PC-9 (cell line): ENCODE measurements around the gene EXD3. TPM values are rescaled to one million over a fixed set of nuclear protein-coding genes. Genes with fewer than 3 reads are reported as not detected.
A peak's percentile ranks its signal among the peaks of the same experiment; 100 is the strongest.

Source experiments
- BruUV-seq: library from RNA; stranded (reverse); fragments of 400-500 nt; replicated peaks from 2 replicates; lab custom pipeline; 2021; lab: Mats Ljungman, UMichigan
- CTCF ChIA-PET: fragments of 300-600 bp; sonication (Branson Sonifier 250); formaldehyde crosslinking; loops from one replicate; lab custom pipeline; 2022; ENCODE audit warnings: antibody characterized with exemption; lab: Charles Lee
- POLR2A ChIA-PET: fragments of 300-600 bp; sonication (Branson Sonifier 250); formaldehyde crosslinking; loops from one replicate; lab custom pipeline; 2022; ENCODE audit warnings: antibody characterized with exemption; ENCODE audit not compliant: unreplicated experiment; lab: Charles Lee
- DNase-seq, 2 experiments: peaks; one replicate each; pipeline versions ENCODE4 v3.0.0 to v3.0.0-alpha.2; 2015 to 2022; ENCODE audit warnings: mixed read lengths in 1 of 2
- H2AFZ ChIP-seq: fragments of 200-600 bp; sonication (generic); 2 replicates; pipeline ENCODE4 v1.8.1; 2017; ENCODE audit warnings: antibody characterized with exemption
- H3F3A ChIP-seq: fragments of 200-600 bp; sonication (generic); 2 replicates; pipeline ENCODE4 v1.8.1; 2017; ENCODE audit warnings: antibody characterized with exemption, mild to moderate bottlenecking, low read depth; ENCODE audit not compliant: insufficient read depth
- H3K27ac ChIP-seq: fragments of 200-600 bp; sonication (generic); 2 replicates; pipeline ENCODE4 v1.6.1; 2016; ENCODE audit warnings: mixed run types
- H3K27me3 ChIP-seq: fragments of 200-600 bp; sonication (generic); 2 replicates; pipeline ENCODE4 v1.6.1; 2016; ENCODE audit warnings: low read depth, mixed run types; ENCODE audit not compliant: insufficient read depth
- H3K36me3 ChIP-seq: fragments of 200-600 bp; sonication (generic); 2 replicates; pipeline ENCODE4 v1.6.1; 2016; ENCODE audit warnings: low read depth, mixed run types
- H3K4me1 ChIP-seq: fragments of 200-600 bp; sonication (generic); replicated peaks from 2 replicates; pipeline ENCODE4 v1.6.1; 2016; ENCODE audit warnings: mixed run types; ENCODE audit not compliant: insufficient read depth
- H3K4me2 ChIP-seq: fragments of 200-600 bp; sonication (generic); 2 replicates; pipeline ENCODE4 v1.6.1; 2017; ENCODE audit warnings: mixed run types
- H3K4me3 ChIP-seq: fragments of 200-600 bp; sonication (generic); 2 replicates; pipeline ENCODE4 v1.6.1; 2016; ENCODE audit warnings: mixed run types
- H3K79me2 ChIP-seq: fragments of 200-600 bp; sonication (generic); 2 replicates; pipeline ENCODE4 v1.6.1; 2017; ENCODE audit warnings: low read depth, mixed run types
- H3K9me2 ChIP-seq: fragments of 200-600 bp; sonication (generic); 2 replicates; pipeline ENCODE4 v1.8.1; 2017; ENCODE audit warnings: mild to moderate bottlenecking; ENCODE audit not compliant: insufficient read depth
- H3K9me3 ChIP-seq: fragments of 200-600 bp; sonication (generic); 2 replicates; pipeline ENCODE4 v1.8.1; 2016; ENCODE audit warnings: low read depth; ENCODE audit not compliant: insufficient read depth
- H4K20me1 ChIP-seq: fragments of 200-600 bp; sonication (generic); 2 replicates; pipeline ENCODE4 v1.8.1; 2017; ENCODE audit not compliant: insufficient read depth
- EZH2 ChIP-seq: fragments of 200-600 bp; sonication (generic); IDR thresholded peaks from 2 replicates; pipeline ENCODE4 v1.8.0; 2017; ENCODE audit warnings: antibody characterized with exemption, low read depth
- intact Hi-C: fragments of 100-400 bp; cut with micrococcal nuclease; formaldehyde crosslinking; loops from one replicate; pipeline ENCODE4 v1.10.0; 2022; ENCODE audit not compliant: unreplicated experiment
- total RNA-seq: library from RNA; stranded (reverse); gene quantifications from 2 replicates; pipeline ENCODE4 v1.2.3, GENCODE V29; 2021
- TF ChIP-seq, protein P1 (sequence below): fragments of 200-600 bp; sonication (generic); conservative IDR thresholded peaks from 2 replicates; pipeline ENCODE4 v1.6.1; 2017; ENCODE audit warnings: mixed run types, antibody characterized with exemption, mild to moderate bottlenecking, moderate library complexity

EXD3 gene
- total RNA-seq, 1 experiment from 2014 or later, result 23.7 TPM

- Histone ChIP-seq H3K36me3 (no peaks in the 10 kb centered on the region), H3K9me3 (no peaks in the 10 kb centered on the region), H3K4me1 (peaks cover 38% of the 10 kb centered on the region), H3K79me2 (no peaks in the 10 kb centered on the region), H3K27ac (peak overlapping the region; percentile 96), H4K20me1 (no peaks in the 10 kb centered on the region), H3K4me3 (no peak overlapping the region), H3F3A (peaks cover 22% of the 10 kb centered on the region; the same call in 1 of the 2 replicates), H2AFZ (no peak overlapping the region), H3K9me2 (no peaks in the 10 kb centered on the region), H3K4me2 (peak overlapping the region; percentile 69), H3K27me3 (no peaks in the 10 kb centered on the region)
- no TSS peak for BruUV-seq
- POLR2A ChIA-PET, result no interaction called here
- DNase-seq, result no peak
- CTCF ChIA-PET, result no interaction called here
- TF ChIP-seq, protein P1, sequence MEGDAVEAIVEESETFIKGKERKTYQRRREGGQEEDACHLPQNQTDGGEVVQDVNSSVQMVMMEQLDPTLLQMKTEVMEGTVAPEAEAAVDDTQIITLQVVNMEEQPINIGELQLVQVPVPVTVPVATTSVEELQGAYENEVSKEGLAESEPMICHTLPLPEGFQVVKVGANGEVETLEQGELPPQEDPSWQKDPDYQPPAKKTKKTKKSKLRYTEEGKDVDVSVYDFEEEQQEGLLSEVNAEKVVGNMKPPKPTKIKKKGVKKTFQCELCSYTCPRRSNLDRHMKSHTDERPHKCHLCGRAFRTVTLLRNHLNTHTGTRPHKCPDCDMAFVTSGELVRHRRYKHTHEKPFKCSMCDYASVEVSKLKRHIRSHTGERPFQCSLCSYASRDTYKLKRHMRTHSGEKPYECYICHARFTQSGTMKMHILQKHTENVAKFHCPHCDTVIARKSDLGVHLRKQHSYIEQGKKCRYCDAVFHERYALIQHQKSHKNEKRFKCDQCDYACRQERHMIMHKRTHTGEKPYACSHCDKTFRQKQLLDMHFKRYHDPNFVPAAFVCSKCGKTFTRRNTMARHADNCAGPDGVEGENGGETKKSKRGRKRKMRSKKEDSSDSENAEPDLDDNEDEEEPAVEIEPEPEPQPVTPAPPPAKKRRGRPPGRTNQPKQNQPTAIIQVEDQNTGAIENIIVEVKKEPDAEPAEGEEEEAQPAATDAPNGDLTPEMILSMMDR, result no peak
- no peak for TF ChIP-seq EZH2
- intact Hi-C loops, result no loop called here
Measured at GRCh38 chr9:137309368-137310188, 113.4 kb downstream of the EXD3 start.

- ChIA-PET CTCF (no interaction called here), POLR2A (no interaction called here)
- H3K4me1 ChIP-seq, result peaks cover 40% of the 10 kb centered on the region
- no peak overlapping the region for H2AFZ ChIP-seq
- no peak overlapping the region for H3K4me3 ChIP-seq
- TF ChIP-seq, protein P1, result no peak
- TF ChIP-seq EZH2, result no peak
- H4K20me1 ChIP-seq, result no peaks in the 10 kb centered on the region
- H3K27ac ChIP-seq, result no peak overlapping the region
- H3K4me2 ChIP-seq, result no peak overlapping the region
- H3K36me3 ChIP-seq, result no peaks in the 10 kb centered on the region
- intact Hi-C loops, result no loop called here
- no peaks in the 10 kb centered on the region for H3K27me3 ChIP-seq
- H3F3A ChIP-seq, result peaks cover 16% of the 10 kb centered on the region; the same call in 1 of the 2 replicates
- H3K9me2 ChIP-seq, result no peaks in the 10 kb centered on the region
- no peaks in the 10 kb centered on the region for H3K79me2 ChIP-seq
- BruUV-seq, result no TSS peak
- no peak for DNase-seq
- no peaks in the 10 kb centered on the region for H3K9me3 ChIP-seq
Measured at GRCh38 chr9:137308057-137308619, 114.8 kb downstream of the EXD3 start.

- POLR2A ChIA-PET, result no interaction called here
Measured at GRCh38 chr9:137307255-137308056, 115.5 kb downstream of the EXD3 start.

More at GRCh38 chr9:137307255-137308056, 115.5 kb downstream of the EXD3 start:
- no TSS peak for BruUV-seq
- no peaks in the 10 kb centered on the region for H4K20me1 ChIP-seq
- H3K4me2 ChIP-seq, result no peak overlapping the region
- H3K27ac ChIP-seq, result no peak overlapping the region
- CTCF ChIA-PET, result no interaction called here
- H2AFZ ChIP-seq, result no peak overlapping the region
- H3K79me2 ChIP-seq, result no peaks in the 10 kb centered on the region
- H3K36me3 ChIP-seq, result no peaks in the 10 kb centered on the region
- no peak overlapping the region for H3K4me3 ChIP-seq
- peaks cover 20% of the 10 kb centered on the region; the same call in 1 of the 2 replicates for H3F3A ChIP-seq
- intact Hi-C loops, result no loop called here
- H3K9me2 ChIP-seq, result no peaks in the 10 kb centered on the region
- peaks cover 38% of the 10 kb centered on the region for H3K4me1 ChIP-seq
- no peaks in the 10 kb centered on the region for H3K27me3 ChIP-seq
- no peak for TF ChIP-seq EZH2
- TF ChIP-seq, protein P1, result no peak
- no peak for DNase-seq
- H3K9me3 ChIP-seq, result no peaks in the 10 kb centered on the region
